ENCODE data around the gene MIOX.

MIOX gene

DNA sequence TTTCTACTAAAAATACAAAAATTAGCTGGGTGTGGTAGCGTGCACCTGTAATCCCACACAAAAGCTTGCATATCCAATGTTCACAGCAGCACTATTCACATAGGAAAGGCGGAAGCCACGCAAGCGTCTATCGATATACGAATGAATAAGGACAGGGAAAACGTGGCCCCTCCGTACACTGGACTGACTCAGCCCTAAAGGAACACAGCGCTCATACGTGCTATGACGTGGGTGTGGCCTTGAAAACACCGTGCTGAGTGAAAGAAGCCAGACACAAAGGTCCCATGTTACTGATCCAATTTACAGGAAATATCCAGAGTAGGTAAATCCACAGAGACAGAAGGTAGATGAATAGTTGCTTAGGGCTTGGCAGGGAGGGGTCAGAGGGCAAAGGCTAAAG, 13.8 kb downstream of the MIOX start:
- Histone ChIP-seq H3K27me3 (ENCODE audit: insufficient read depth, insufficient read length) (no peaks in the 10 kb centered on the region), H3K4me3 (ENCODE audit: insufficient read length, low read depth) (no peak overlapping the region), H3K36me3 (ENCODE audit: insufficient read depth, insufficient read length, low read length) (peaks cover 31% of the 10 kb centered on the region), H3K9ac (ENCODE audit: insufficient read length, low read depth) (no peak overlapping the region), H3K4me1 (ENCODE audit: insufficient read depth, insufficient read length) (no peaks in the 10 kb centered on the region), H3K9me3 (ENCODE audit: insufficient read depth, low read length) (no peaks in the 10 kb centered on the region)
- DNase-seq (ENCODE audit: low read depth, low spot score) = no peak
- no peak for TF ChIP-seq YY1 (IDR thresholded peaks at IDR 0.05; ENCODE audit: insufficient read depth, insufficient read length)
- no peak for TF ChIP-seq ZNF274 (IDR thresholded peaks at IDR 0.05; ENCODE audit: low read depth, low read length)
- TF ChIP-seq SUZ12 (IDR thresholded peaks at IDR 0.05; ENCODE audit: extremely low read depth, insufficient read depth, insufficient read length) = no peak

DNA sequence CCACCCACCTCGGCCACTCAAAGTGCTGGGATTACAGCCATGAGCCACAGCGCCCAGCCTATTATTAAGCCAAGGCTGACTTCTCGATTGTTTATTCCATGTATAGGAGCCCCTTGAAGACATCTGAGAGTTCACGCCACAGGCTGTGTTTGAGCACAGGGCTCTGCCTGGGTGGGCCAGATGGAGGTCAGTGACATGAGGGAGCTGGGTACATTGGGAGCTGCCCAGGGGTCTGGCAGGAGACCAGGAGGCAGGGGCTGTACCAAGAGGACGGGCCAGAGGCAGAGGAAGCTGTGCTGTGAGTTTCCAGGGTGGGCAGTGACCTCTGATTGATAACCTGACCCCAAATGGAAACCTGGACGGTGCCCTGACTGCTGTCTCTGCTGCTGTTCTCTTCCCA, 15.4 kb downstream of the MIOX start:
- no peak overlapping the region for H3K4me3 ChIP-seq (ENCODE audit: insufficient read length, low read depth)
- no peaks in the 10 kb centered on the region for H3K9me3 ChIP-seq (ENCODE audit: insufficient read depth, low read length)
- H3K36me3 ChIP-seq (ENCODE audit: insufficient read depth, insufficient read length, low read length) = peaks cover 40% of the 10 kb centered on the region
- no peak for DNase-seq (ENCODE audit: low read depth, low spot score)
- no peak overlapping the region for H3K9ac ChIP-seq (ENCODE audit: insufficient read length, low read depth)
- peaks cover 8% of the 10 kb centered on the region for H3K4me1 ChIP-seq (ENCODE audit: insufficient read depth, insufficient read length)
- H3K27me3 ChIP-seq (ENCODE audit: insufficient read depth, insufficient read length) = no peaks in the 10 kb centered on the region
- no peak for TF ChIP-seq YY1 (IDR thresholded peaks at IDR 0.05; ENCODE audit: insufficient read depth, insufficient read length)
- TF ChIP-seq SUZ12 (IDR thresholded peaks at IDR 0.05; ENCODE audit: extremely low read depth, insufficient read depth, insufficient read length) = no peak

GRCh38 chr22:50502628-50503474, 16.2 kb downstream of the MIOX start:
- peaks cover 40% of the 10 kb centered on the region for H3K36me3 ChIP-seq (ENCODE audit: insufficient read depth, insufficient read length, low read length)
- H3K9ac ChIP-seq (ENCODE audit: insufficient read length, low read depth) = no peak overlapping the region
- H3K27me3 ChIP-seq (ENCODE audit: insufficient read depth, insufficient read length) = no peaks in the 10 kb centered on the region
- no peak overlapping the region for H3K4me3 ChIP-seq (ENCODE audit: insufficient read length, low read depth)
- H3K9me3 ChIP-seq (ENCODE audit: insufficient read depth, low read length) = no peaks in the 10 kb centered on the region
- no peak for DNase-seq (ENCODE audit: low read depth, low spot score)
- H3K4me1 ChIP-seq (ENCODE audit: insufficient read depth, insufficient read length) = peaks cover 8% of the 10 kb centered on the region
- TF ChIP-seq ZNF274 (IDR thresholded peaks at IDR 0.05; ENCODE audit: low read depth, low read length) = no peak
- TF ChIP-seq YY1 (IDR thresholded peaks at IDR 0.05; ENCODE audit: insufficient read depth, insufficient read length) = no peak
- no peak for TF ChIP-seq SUZ12 (IDR thresholded peaks at IDR 0.05; ENCODE audit: extremely low read depth, insufficient read depth, insufficient read length)

GRCh38 chr22:50503475-50504145, 17.0 kb downstream of the MIOX start:
- H3K9ac ChIP-seq (ENCODE audit: insufficient read length, low read depth) = no peak overlapping the region
- no peak overlapping the region for H3K4me3 ChIP-seq (ENCODE audit: insufficient read length, low read depth)
- no peak for DNase-seq (ENCODE audit: low read depth, low spot score)
- no peaks in the 10 kb centered on the region for H3K27me3 ChIP-seq (ENCODE audit: insufficient read depth, insufficient read length)
- TF ChIP-seq SUZ12 (IDR thresholded peaks at IDR 0.05; ENCODE audit: extremely low read depth, insufficient read depth, insufficient read length) = no peak
- no peak for TF ChIP-seq YY1 (IDR thresholded peaks at IDR 0.05; ENCODE audit: insufficient read depth, insufficient read length)
- no peak for TF ChIP-seq ZNF274 (IDR thresholded peaks at IDR 0.05; ENCODE audit: low read depth, low read length)
- peaks cover 40% of the 10 kb centered on the region for H3K36me3 ChIP-seq (ENCODE audit: insufficient read depth, insufficient read length, low read length)
- H3K9me3 ChIP-seq (ENCODE audit: insufficient read depth, low read length) = no peaks in the 10 kb centered on the region
- peaks cover 8% of the 10 kb centered on the region for H3K4me1 ChIP-seq (ENCODE audit: insufficient read depth, insufficient read length)

- peaks cover 8% of the 10 kb centered on the region for H3K4me1 ChIP-seq (ENCODE audit: insufficient read depth, insufficient read length)
- peaks cover 40% of the 10 kb centered on the region for H3K36me3 ChIP-seq (ENCODE audit: insufficient read depth, insufficient read length, low read length)
- no peak overlapping the region for H3K9ac ChIP-seq (ENCODE audit: insufficient read length, low read depth)
- H3K9me3 ChIP-seq (ENCODE audit: insufficient read depth, low read length) = no peaks in the 10 kb centered on the region
- no peak for DNase-seq (ENCODE audit: low read depth, low spot score)
- TF ChIP-seq YY1 (IDR thresholded peaks at IDR 0.05; ENCODE audit: insufficient read depth, insufficient read length) = no peak
- no peak for TF ChIP-seq ZNF274 (IDR thresholded peaks at IDR 0.05; ENCODE audit: low read depth, low read length)
- H3K27me3 ChIP-seq (ENCODE audit: insufficient read depth, insufficient read length) = no peaks in the 10 kb centered on the region
- H3K4me3 ChIP-seq (ENCODE audit: insufficient read length, low read depth) = no peak overlapping the region
These were observed 17.9 kb downstream of the MIOX start for GRCh38 chr22:50504369-50505211.

DNA sequence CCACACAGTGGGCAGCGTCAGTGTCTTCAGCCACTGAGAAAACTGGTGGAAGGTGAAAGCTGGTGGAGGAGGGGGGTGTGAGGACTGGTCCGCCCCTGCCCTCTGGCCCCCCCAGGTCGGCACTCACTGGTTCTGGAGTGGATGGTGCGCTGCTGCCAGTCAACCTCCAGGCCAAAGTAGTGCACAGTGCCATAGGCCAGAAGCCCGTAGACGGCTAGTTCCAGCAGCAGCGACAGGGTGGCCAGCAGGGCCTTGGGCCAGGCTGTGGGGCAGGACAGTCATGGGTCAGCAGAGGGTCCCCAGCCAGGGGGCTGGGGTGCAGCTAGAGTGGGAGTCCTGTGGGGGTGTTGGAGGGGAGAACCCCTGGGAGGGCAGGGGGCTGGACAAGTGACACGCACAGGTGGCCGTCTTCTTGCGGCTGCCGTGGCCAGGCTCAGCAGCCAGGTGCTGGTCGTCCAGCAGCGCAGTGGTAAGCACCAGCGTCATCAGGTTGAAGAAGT, 18.7 kb downstream of the MIOX start:
- Histone ChIP-seq H3K4me1 (ENCODE audit: insufficient read depth, insufficient read length) (peaks cover 8% of the 10 kb centered on the region), H3K9ac (ENCODE audit: insufficient read length, low read depth) (no peak overlapping the region), H3K36me3 (ENCODE audit: insufficient read depth, insufficient read length, low read length) (peaks cover 40% of the 10 kb centered on the region), H3K9me3 (ENCODE audit: insufficient read depth, low read length) (no peaks in the 10 kb centered on the region), H3K27me3 (ENCODE audit: insufficient read depth, insufficient read length) (no peaks in the 10 kb centered on the region), H3K4me3 (ENCODE audit: insufficient read length, low read depth) (no peak overlapping the region)
- TF ChIP-seq YY1 (IDR thresholded peaks at IDR 0.05; ENCODE audit: insufficient read depth, insufficient read length) (no peak), SUZ12 (IDR thresholded peaks at IDR 0.05; ENCODE audit: extremely low read depth, insufficient read depth, insufficient read length) (no peak), ZNF274 (IDR thresholded peaks at IDR 0.05; ENCODE audit: low read depth, low read length) (no peak)
- no peak for DNase-seq (ENCODE audit: low read depth, low spot score)

All from NT2/D1 (cell line).